Osteoblast (primary cell): ENCODE data around the gene ZNF30. TPM values are rescaled to one million over a fixed set of nuclear protein-coding genes. Genes with fewer than 3 reads are reported as not detected.

Experiments
- DNase-seq: peaks from one replicate; pipeline ENCODE4 v3.0.0; 2011; ENCODE audit warnings: low spot score, mixed read lengths; ENCODE audit not compliant: insufficient read length; ENCODE audit errors: missing footprints
- H2AFZ ChIP-seq: 2 replicates; pipeline ENCODE4 v1.6.0; 2011; ENCODE audit warnings: mild to moderate bottlenecking, low read length
- H3K27ac ChIP-seq: 2 replicates; pipeline ENCODE4 v1.5.1; 2011; ENCODE audit warnings: mild to moderate bottlenecking, low read depth, low read length, moderate library complexity
- H3K27me3 ChIP-seq: 2 replicates; pipeline ENCODE4 v1.6.0; 2012; ENCODE audit warnings: mild to moderate bottlenecking, control low read depth, inconsistent platforms, low read length, moderate library complexity; ENCODE audit not compliant: insufficient read depth
- H3K36me3 ChIP-seq: 2 replicates; pipeline ENCODE4 v1.5.1; 2011; ENCODE audit warnings: mild to moderate bottlenecking, low read length, control low read depth, moderate library complexity; ENCODE audit not compliant: insufficient read depth
- H3K4me1 ChIP-seq: 2 replicates; pipeline ENCODE4 v1.5.1; 2011; ENCODE audit warnings: mild to moderate bottlenecking, low read length, control low read depth, moderate library complexity; ENCODE audit not compliant: insufficient read depth
- H3K4me2 ChIP-seq: 2 replicates; pipeline ENCODE4 v1.6.0; 2011; ENCODE audit warnings: mild to moderate bottlenecking, low read length; ENCODE audit not compliant: insufficient read depth
- H3K4me3 ChIP-seq: fragments of 200-600 bp; sonication (generic); 3 replicates; pipeline ENCODE4 v1.5.1; 2012; ENCODE audit warnings: mild to moderate bottlenecking, low read length, inconsistent platforms; ENCODE audit not compliant: insufficient read depth
- H3K79me2 ChIP-seq: 2 replicates; pipeline ENCODE4 v1.6.0; 2012; ENCODE audit warnings: mild to moderate bottlenecking, low read length, control low read depth, inconsistent platforms; ENCODE audit not compliant: insufficient read depth
- H3K9me3 ChIP-seq: 2 replicates; pipeline ENCODE4 v1.5.1; 2011; ENCODE audit warnings: low read depth, low read length, control low read depth
- H4K20me1 ChIP-seq: 2 replicates; pipeline ENCODE4 v1.6.0; 2012; ENCODE audit warnings: mild to moderate bottlenecking, low read length, control low read depth; ENCODE audit not compliant: insufficient read depth
- total RNA-seq: library from RNA; depleted of rRNA; stranded (reverse); fragments of >200 nt; gene quantifications from 2 replicates; pipeline ENCODE4 v1.2.3, GENCODE V29; 2012
- TF ChIP-seq, protein P1 (sequence below): IDR thresholded peaks from 2 replicates; pipeline ENCODE4 v1.5.1; 2011; ENCODE audit warnings: mild to moderate bottlenecking, low read depth, low read length, moderate library complexity; ENCODE audit errors: extremely low read depth

ZNF30 gene
- total RNA-seq, 1 donor: 4.3 TPM

GRCh38 chr19:34983786-34984185 lies 57.1 kb downstream of the ZNF30 start:
- H2AFZ ChIP-seq: no peak overlapping the region
- no peaks in the 10 kb centered on the region for H3K79me2 ChIP-seq
- no peaks in the 10 kb centered on the region for H3K27me3 ChIP-seq
- H4K20me1 ChIP-seq: no peaks in the 10 kb centered on the region
- H3K4me1 ChIP-seq: peaks cover 4% of the 10 kb centered on the region
- no peaks in the 10 kb centered on the region for H3K36me3 ChIP-seq
- H3K4me2 ChIP-seq: no peak overlapping the region
- no peak overlapping the region for H3K27ac ChIP-seq
- no peak overlapping the region for H3K4me3 ChIP-seq
- no peak for DNase-seq
- no peaks in the 10 kb centered on the region for H3K9me3 ChIP-seq
- TF ChIP-seq, protein P1, sequence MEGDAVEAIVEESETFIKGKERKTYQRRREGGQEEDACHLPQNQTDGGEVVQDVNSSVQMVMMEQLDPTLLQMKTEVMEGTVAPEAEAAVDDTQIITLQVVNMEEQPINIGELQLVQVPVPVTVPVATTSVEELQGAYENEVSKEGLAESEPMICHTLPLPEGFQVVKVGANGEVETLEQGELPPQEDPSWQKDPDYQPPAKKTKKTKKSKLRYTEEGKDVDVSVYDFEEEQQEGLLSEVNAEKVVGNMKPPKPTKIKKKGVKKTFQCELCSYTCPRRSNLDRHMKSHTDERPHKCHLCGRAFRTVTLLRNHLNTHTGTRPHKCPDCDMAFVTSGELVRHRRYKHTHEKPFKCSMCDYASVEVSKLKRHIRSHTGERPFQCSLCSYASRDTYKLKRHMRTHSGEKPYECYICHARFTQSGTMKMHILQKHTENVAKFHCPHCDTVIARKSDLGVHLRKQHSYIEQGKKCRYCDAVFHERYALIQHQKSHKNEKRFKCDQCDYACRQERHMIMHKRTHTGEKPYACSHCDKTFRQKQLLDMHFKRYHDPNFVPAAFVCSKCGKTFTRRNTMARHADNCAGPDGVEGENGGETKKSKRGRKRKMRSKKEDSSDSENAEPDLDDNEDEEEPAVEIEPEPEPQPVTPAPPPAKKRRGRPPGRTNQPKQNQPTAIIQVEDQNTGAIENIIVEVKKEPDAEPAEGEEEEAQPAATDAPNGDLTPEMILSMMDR: no peak

- Histone ChIP-seq H3K36me3 (no peaks in the 10 kb centered on the region), H3K9me3 (no peaks in the 10 kb centered on the region), H3K4me1 (peaks cover 4% of the 10 kb centered on the region), H3K4me2 (no peak overlapping the region), H4K20me1 (no peaks in the 10 kb centered on the region), H3K79me2 (no peaks in the 10 kb centered on the region), H3K27ac (no peak overlapping the region), H3K4me3 (no peak overlapping the region), H2AFZ (no peak overlapping the region), H3K27me3 (no peaks in the 10 kb centered on the region)
- TF ChIP-seq, protein P1: no peak
- DNase-seq: no peak
These were observed 57.6 kb downstream of the ZNF30 start for GRCh38 chr19:34984287-34984686.

GRCh38 chr19:34985249-34986022 lies 58.7 kb downstream of the ZNF30 start:
- no peak overlapping the region for H3K27ac ChIP-seq
- no peaks in the 10 kb centered on the region for H3K36me3 ChIP-seq
- H3K4me3 ChIP-seq: no peak overlapping the region
- peak overlapping the region; percentile 49 for H2AFZ ChIP-seq
- no peaks in the 10 kb centered on the region for H3K79me2 ChIP-seq
- H3K27me3 ChIP-seq: no peaks in the 10 kb centered on the region
- H3K9me3 ChIP-seq: no peaks in the 10 kb centered on the region
- H3K4me1 ChIP-seq: peaks cover 4% of the 10 kb centered on the region
- DNase-seq: peak; percentile 62
- TF ChIP-seq, protein P1: no peak
- H4K20me1 ChIP-seq: no peaks in the 10 kb centered on the region
- no peak overlapping the region for H3K4me2 ChIP-seq

DNA sequence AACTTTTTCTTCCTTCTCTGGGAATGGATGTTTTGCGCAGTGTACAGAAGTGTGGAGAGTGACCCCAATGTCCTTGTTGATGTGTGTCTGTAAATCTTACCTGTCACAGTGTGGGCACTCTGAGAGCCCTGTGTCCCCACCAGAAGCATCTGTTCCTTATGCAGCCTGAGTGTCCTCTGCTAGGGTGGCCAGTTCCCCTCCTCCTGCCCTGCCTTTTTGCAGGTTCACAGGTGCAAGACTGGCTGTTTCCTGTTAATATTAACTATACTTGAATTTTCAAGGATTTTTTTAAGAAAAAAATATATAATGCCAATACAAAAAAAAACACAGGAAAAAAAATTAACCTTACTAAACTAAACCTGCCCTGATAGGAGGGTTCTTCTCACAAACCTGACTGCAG lies 61.4 kb downstream of the ZNF30 start:
- Histone ChIP-seq H3K4me2 (no peak overlapping the region), H3K79me2 (no peaks in the 10 kb centered on the region), H4K20me1 (no peaks in the 10 kb centered on the region), H3K9me3 (no peaks in the 10 kb centered on the region), H3K36me3 (no peaks in the 10 kb centered on the region), H2AFZ (no peak overlapping the region), H3K27ac (no peak overlapping the region), H3K27me3 (no peaks in the 10 kb centered on the region), H3K4me3 (no peak overlapping the region), H3K4me1 (peaks cover 4% of the 10 kb centered on the region)
- TF ChIP-seq, protein P1: no peak
- DNase-seq: no peak
